ENCODE data around the gene TSPYL2. TPM values are rescaled to one million over a fixed set of nuclear protein-coding genes. Genes with fewer than 3 reads are reported as not detected.

TSPYL2 gene
- total and polyA plus RNA-seq, 8 donors = 11.8 to 134 (median 24.0) TPM

DNA sequence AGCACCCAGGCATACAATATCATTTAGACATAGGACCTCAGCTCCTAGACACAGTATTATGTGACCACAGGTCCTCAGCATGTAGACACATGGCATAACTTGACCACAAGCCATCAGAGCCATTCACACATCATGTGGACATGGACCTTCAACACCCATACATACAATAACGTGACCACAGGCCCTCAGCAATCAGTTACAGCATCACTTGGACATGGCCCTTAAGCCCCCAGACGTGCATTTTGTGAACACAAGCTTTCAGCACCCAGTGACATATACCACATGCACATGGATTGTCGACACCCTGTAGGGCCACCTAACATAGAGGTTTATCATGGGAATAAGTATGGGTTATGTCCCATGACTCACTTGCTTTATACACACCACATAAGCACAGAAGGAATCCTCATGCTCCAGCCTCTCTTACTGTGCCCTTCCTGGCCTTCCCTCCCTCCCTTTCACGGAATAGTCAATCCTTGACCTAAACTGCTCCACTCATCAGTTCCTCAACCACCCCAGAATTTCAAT lies 1.9 kb downstream of the TSPYL2 start:
- DNase-seq (no peak), FAIRE-seq (no peak), ATAC-seq (no peak)
- intact Hi-C loops (cut with DNase I) = no loop called here
- H3K36me3 ChIP-seq = no peaks in the 10 kb centered on the region
- H3K4me3 ChIP-seq = peak overlapping the region in 1 of 4 donors; percentile 63
- H3K9me3 ChIP-seq = no peaks in the 10 kb centered on the region
- TF ChIP-seq, protein P1, sequence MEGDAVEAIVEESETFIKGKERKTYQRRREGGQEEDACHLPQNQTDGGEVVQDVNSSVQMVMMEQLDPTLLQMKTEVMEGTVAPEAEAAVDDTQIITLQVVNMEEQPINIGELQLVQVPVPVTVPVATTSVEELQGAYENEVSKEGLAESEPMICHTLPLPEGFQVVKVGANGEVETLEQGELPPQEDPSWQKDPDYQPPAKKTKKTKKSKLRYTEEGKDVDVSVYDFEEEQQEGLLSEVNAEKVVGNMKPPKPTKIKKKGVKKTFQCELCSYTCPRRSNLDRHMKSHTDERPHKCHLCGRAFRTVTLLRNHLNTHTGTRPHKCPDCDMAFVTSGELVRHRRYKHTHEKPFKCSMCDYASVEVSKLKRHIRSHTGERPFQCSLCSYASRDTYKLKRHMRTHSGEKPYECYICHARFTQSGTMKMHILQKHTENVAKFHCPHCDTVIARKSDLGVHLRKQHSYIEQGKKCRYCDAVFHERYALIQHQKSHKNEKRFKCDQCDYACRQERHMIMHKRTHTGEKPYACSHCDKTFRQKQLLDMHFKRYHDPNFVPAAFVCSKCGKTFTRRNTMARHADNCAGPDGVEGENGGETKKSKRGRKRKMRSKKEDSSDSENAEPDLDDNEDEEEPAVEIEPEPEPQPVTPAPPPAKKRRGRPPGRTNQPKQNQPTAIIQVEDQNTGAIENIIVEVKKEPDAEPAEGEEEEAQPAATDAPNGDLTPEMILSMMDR (IDR thresholded peaks at IDR 0.05) = no peak
- H3K27ac ChIP-seq = no peak overlapping the region
- no peaks in the 10 kb centered on the region for H3K4me1 ChIP-seq
- 53 to 56% methylated on average over 4 of the region's 4 CpGs for WGBS, 2 donors
- H3K27me3 ChIP-seq = peaks cover 0 to 5% (median 0%) of the 10 kb centered on the region in 4 donors

DNA sequence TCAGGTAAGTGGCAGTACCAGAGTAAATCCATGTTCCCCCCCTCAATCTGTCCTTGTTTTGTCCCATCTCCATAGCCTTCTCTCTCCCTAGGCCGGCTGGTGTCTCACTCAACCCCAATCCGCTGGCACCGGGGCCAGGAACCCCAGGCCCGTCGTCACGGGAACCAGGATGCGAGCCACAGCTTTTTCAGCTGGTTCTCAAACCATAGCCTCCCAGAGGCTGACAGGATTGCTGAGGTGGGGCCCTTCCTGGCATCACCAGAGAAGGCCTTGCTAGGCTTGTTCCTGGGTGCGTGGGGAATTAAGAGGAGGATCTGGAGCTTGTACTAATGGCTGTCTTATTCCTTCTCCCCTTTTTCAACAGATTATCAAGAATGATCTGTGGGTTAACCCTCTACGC lies 2.7 kb downstream of the TSPYL2 start:
- no peak for ATAC-seq
- no peaks in the 10 kb centered on the region for H3K4me1 ChIP-seq
- DNase-seq = no peak
- H3K27me3 ChIP-seq = peaks cover 0 to 5% (median 0%) of the 10 kb centered on the region in 4 donors
- H3K9me3 ChIP-seq = no peaks in the 10 kb centered on the region
- H3K4me3 ChIP-seq = no peak overlapping the region
- H3K36me3 ChIP-seq = no peaks in the 10 kb centered on the region
- intact Hi-C loops (cut with DNase I) = no loop called here
- WGBS, 2 donors = 69 to 72% methylated on average over 9 of the region's 9 CpGs
- FAIRE-seq = no peak
- TF ChIP-seq, protein P1 (IDR thresholded peaks at IDR 0.05) = no peak
- H3K27ac ChIP-seq = no peak overlapping the region

DNA sequence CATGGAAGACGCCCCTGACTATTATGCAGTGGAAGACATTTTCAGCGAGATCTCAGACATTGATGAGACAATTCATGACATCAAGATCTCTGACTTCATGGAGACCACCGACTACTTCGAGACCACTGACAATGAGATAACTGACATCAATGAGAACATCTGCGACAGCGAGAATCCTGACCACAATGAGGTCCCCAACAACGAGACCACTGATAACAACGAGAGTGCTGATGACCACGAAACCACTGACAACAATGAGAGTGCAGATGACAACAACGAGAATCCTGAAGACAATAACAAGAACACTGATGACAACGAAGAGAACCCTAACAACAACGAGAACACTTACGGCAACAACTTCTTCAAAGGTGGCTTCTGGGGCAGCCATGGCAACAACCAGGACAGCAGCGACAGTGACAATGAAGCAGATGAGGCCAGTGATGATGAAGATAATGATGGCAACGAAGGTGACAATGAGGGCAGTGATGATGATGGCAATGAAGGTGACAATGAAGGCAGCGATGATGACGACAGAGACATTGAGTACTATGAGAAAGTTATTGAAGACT lies 3.6 kb downstream of the TSPYL2 start:
- Histone ChIP-seq H3K27ac (no peak overlapping the region), H3K36me3 (no peaks in the 10 kb centered on the region), H3K4me3 (no peak overlapping the region), H3K27me3 (peaks cover 0 to 5% (median 0%) of the 10 kb centered on the region in 4 donors), H3K9me3 (no peaks in the 10 kb centered on the region), H3K4me1 (no peaks in the 10 kb centered on the region)
- ATAC-seq (no peak), FAIRE-seq (no peak), DNase-seq (no peak)
- TF ChIP-seq, protein P1 (IDR thresholded peaks at IDR 0.05) = no peak
- WGBS, 2 donors = 71 to 74% methylated on average over 17 of the region's 17 CpGs
- intact Hi-C loops (cut with DNase I) = no loop called here

DNA sequence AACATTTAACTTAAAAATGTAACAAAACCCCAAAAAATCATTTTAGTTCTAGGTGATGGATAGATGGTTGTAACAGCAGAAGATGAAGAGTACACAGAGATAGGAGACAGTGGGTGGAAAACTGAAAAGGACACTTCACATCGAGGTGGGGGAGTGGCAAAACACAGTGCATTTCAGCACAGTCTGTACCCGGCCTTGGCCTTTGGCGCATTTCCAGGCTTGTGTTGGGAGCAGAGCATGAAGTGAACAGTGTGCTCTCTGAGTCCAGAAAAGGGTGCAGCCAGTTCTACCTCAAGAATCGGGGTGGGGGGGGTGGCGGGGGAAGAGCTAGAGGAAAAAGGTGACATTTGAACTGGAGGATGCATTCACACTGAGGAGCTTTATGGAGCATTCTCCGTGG lies 4.3 kb downstream of the TSPYL2 start:
- Histone ChIP-seq H3K4me1 (no peaks in the 10 kb centered on the region), H3K9me3 (no peaks in the 10 kb centered on the region), H3K27ac (no peak overlapping the region), H3K36me3 (no peaks in the 10 kb centered on the region), H3K27me3 (peaks cover 0 to 5% (median 0%) of the 10 kb centered on the region in 4 donors), H3K4me3 (no peak overlapping the region)
- TF ChIP-seq, protein P1 (IDR thresholded peaks at IDR 0.05) = no peak
- ATAC-seq (no peak), DNase-seq (peak in 5 of 6 donors; percentile 39 to 83 (median 72)), FAIRE-seq (no peak)
- 17 to 24% methylated on average over 6 of the region's 6 CpGs for WGBS, 2 donors
- intact Hi-C loops (cut with DNase I) = no loop called here

DNA sequence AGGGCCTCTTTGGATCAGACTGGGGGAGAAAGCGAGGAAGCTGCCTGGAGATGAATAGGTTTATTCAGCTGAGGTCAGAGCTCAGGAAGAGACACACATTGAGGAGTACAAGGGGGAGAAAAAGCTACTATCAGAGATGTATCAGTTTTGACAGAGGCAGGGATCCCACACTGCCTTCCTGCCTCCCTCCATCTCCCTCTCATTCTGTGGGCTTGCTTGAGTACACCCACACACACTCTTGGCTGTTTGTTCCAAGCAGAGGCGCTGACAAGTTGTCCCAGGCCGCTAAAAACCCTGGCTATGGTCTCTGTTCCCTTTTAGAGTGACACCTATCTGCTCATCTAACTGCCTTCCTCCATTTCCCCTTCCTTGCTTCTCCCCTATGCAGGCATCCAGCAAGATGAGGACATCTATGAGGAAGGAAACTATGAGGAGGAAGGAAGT lies 5.2 kb downstream of the TSPYL2 start:
- no peak for DNase-seq
- Histone ChIP-seq H3K9me3 (no peaks in the 10 kb centered on the region), H3K4me3 (no peak overlapping the region), H3K4me1 (no peaks in the 10 kb centered on the region), H3K36me3 (no peaks in the 10 kb centered on the region), H3K27ac (no peak overlapping the region), H3K27me3 (peaks cover 0 to 5% (median 0%) of the 10 kb centered on the region in 4 donors)
- TF ChIP-seq, protein P1 (IDR thresholded peaks at IDR 0.05) = no peak
- FAIRE-seq = no peak
- intact Hi-C loops (cut with DNase I) = no loop called here
- no peak for ATAC-seq
- 59 to 68% methylated on average over 3 of the region's 3 CpGs for WGBS, 2 donors
